NCI-H1694 treated with DMSO at 0.1 percent for 48 hours (cell line): Measurements from ENCODE around the gene PRPF40A.

Experiments used
- DNase-seq: peaks from one replicate; lab custom pipeline; 2025; lab: John Stamatoyannopoulos, UW

The PRPF40A gene

GRCh38 chr2:152718076-152718908 lies 1.0 kb upstream of the PRPF40A start, which contains the start of gene ARL6IP6:
Gene ARL6IP6, plus strand, starts transcription at chr2:152718620. Its CDS starts 5 bp downstream, at chr2:152718625.
- peak; percentile 91 for DNase-seq

GRCh38 chr2:152716805-152717227 lies 445 bp downstream of the PRPF40A start:
- DNase-seq, result peak; percentile 58

- DNase-seq, result peak; percentile 61
Observed at GRCh38 chr2:152715854-152716428, 1.3 kb downstream of the PRPF40A start.

GRCh38 chr2:152715112-152715511 lies 2.1 kb downstream of the PRPF40A start:
- no peak for DNase-seq

- no peak for DNase-seq
Observed at GRCh38 chr2:152710713-152711112, 6.5 kb downstream of the PRPF40A start.

- DNase-seq, result no peak
Observed at GRCh38 chr2:152708742-152709141, 8.5 kb downstream of the PRPF40A start.

GRCh38 chr2:152706477-152707021 lies 10.7 kb downstream of the PRPF40A start:
- DNase-seq, result no peak

GRCh38 chr2:152701198-152701597 lies 16.1 kb downstream of the PRPF40A start:
- DNase-seq, result no peak

- no peak for DNase-seq
Observed at GRCh38 chr2:152696476-152696875, 20.8 kb downstream of the PRPF40A start.

GRCh38 chr2:152695763-152696162 lies 21.5 kb downstream of the PRPF40A start:
- DNase-seq, result no peak

GRCh38 chr2:152694161-152694661 lies 23.1 kb downstream of the PRPF40A start:
- no peak for DNase-seq

- no peak for DNase-seq
Observed at GRCh38 chr2:152693033-152693432, 24.2 kb downstream of the PRPF40A start.

- DNase-seq, result no peak
Observed at GRCh38 chr2:152686321-152686720, 30.9 kb downstream of the PRPF40A start.

- DNase-seq, result no peak
Observed at GRCh38 chr2:152683400-152683799, 33.9 kb downstream of the PRPF40A start.

- DNase-seq, result no peak
Observed at GRCh38 chr2:152682663-152683062, 34.6 kb downstream of the PRPF40A start.

- no peak for DNase-seq
Observed at GRCh38 chr2:152678808-152679207, 38.5 kb downstream of the PRPF40A start.

- no peak for DNase-seq
Observed at GRCh38 chr2:152676461-152676860, 40.8 kb downstream of the PRPF40A start.

- no peak for DNase-seq
Observed at GRCh38 chr2:152674334-152674733, 42.9 kb downstream of the PRPF40A start.

GRCh38 chr2:152664725-152665124 lies 52.5 kb downstream of the PRPF40A start:
- DNase-seq, result no peak

GRCh38 chr2:152661076-152661475 lies 56.2 kb downstream of the PRPF40A start:
- DNase-seq, result no peak

GRCh38 chr2:152658221-152658620 lies 59.0 kb downstream of the PRPF40A start:
- no peak for DNase-seq

GRCh38 chr2:152657043-152657442 lies 60.2 kb downstream of the PRPF40A start:
- DNase-seq, result no peak

GRCh38 chr2:152655880-152656279 lies 61.4 kb downstream of the PRPF40A start:
- no peak for DNase-seq
